ENCODE results near the gene MAPT. TPM values are rescaled to one million over a fixed set of nuclear protein-coding genes. Genes with fewer than 3 reads are reported as not detected.

MAPT gene
- total and polyA plus RNA-seq, 2 of the 13 experiments (the other 11 are each of a cell fraction or from before 2014, with no cell fraction given): 2.1 to 2.8 TPM

DNA sequence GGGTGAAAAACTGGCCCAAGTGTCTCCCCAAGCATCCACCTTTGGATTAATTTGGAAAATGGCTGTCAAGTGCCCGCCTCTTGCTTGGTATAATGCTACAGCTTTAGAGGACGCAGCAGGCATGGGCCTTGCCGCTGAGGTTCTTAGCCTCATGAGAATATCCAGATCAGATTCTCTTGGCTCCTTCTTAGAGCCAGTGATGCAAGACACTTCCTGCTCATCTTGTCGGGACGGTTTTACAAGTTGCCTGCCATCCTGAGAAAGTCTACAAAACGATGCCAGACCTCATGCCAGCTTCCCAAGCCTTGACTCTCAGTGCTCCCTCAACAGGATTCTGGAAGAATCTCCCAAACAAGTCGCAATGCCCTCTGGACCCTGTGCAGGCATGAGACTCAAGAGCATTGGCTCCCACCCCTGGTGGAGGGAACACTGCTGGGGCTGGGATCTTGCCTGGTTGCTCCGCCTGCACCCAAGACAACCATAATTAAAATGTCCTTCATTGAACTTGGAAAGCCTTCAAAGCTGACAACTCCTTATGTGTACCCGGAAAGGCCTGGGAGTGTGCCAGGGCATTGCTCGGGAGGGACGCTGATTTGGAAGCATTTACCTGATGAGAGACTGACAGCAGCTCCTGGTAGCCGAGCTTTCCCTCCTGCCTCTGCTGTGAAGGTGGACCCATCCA, 78.9 kb downstream of the MAPT start (continued):
- no peak for TF ChIP-seq ZNF615 (CRISPR knock-in tag; IDR thresholded peaks at IDR 0.05; ENCODE audit: borderline replicate concordance)
- TF ChIP-seq ZNF562 (CRISPR knock-in tag; IDR thresholded peaks at IDR 0.05; ENCODE audit: borderline replicate concordance): no peak
- TF ChIP-seq, protein P1, sequence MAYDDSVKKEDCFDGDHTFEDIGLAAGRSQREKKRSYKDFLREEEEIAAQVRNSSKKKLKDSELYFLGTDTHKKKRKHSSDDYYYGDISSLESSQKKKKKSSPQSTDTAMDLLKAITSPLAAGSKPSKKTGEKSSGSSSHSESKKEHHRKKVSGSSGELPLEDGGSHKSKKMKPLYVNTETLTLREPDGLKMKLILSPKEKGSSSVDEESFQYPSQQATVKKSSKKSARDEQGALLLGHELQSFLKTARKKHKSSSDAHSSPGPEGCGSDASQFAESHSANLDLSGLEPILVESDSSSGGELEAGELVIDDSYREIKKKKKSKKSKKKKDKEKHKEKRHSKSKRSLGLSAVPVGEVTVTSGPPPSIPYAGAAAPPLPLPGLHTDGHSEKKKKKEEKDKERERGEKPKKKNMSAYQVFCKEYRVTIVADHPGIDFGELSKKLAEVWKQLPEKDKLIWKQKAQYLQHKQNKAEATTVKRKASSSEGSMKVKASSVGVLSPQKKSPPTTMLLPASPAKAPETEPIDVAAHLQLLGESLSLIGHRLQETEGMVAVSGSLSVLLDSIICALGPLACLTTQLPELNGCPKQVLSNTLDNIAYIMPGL (CRISPR knock-in tag; IDR thresholded peaks at IDR 0.05; ENCODE audit: borderline replicate concordance in 1 of 2, low read depth in 1 of 2): no peak
- no peak for TF ChIP-seq RFX5 (IDR thresholded peaks at IDR 0.05; ENCODE audit: low read depth, low read length)
- TF ChIP-seq, protein P2, sequence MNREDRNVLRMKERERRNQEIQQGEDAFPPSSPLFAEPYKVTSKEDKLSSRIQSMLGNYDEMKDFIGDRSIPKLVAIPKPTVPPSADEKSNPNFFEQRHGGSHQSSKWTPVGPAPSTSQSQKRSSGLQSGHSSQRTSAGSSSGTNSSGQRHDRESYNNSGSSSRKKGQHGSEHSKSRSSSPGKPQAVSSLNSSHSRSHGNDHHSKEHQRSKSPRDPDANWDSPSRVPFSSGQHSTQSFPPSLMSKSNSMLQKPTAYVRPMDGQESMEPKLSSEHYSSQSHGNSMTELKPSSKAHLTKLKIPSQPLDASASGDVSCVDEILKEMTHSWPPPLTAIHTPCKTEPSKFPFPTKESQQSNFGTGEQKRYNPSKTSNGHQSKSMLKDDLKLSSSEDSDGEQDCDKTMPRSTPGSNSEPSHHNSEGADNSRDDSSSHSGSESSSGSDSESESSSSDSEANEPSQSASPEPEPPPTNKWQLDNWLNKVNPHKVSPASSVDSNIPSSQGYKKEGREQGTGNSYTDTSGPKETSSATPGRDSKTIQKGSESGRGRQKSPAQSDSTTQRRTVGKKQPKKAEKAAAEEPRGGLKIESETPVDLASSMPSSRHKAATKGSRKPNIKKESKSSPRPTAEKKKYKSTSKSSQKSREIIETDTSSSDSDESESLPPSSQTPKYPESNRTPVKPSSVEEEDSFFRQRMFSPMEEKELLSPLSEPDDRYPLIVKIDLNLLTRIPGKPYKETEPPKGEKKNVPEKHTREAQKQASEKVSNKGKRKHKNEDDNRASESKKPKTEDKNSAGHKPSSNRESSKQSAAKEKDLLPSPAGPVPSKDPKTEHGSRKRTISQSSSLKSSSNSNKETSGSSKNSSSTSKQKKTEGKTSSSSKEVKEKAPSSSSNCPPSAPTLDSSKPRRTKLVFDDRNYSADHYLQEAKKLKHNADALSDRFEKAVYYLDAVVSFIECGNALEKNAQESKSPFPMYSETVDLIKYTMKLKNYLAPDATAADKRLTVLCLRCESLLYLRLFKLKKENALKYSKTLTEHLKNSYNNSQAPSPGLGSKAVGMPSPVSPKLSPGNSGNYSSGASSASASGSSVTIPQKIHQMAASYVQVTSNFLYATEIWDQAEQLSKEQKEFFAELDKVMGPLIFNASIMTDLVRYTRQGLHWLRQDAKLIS (CRISPR knock-in tag; IDR thresholded peaks at IDR 0.05): no peak
- TF ChIP-seq ZNF44 (CRISPR knock-in tag; IDR thresholded peaks at IDR 0.05): no peak

Data from HepG2 (cell line).